Kidney epithelial cell (primary cell): ENCODE data around the gene CBS. TPM values are rescaled to one million over a fixed set of nuclear protein-coding genes. Genes with fewer than 3 reads are reported as not detected.
A peak's percentile ranks its signal among the peaks of the same experiment; 100 is the strongest.

Experiments used
- DNase-seq: peaks from one replicate; pipeline ENCODE4 v3.0.0-alpha.2; 2010; ENCODE audit warnings: low read depth
- H3K27me3 ChIP-seq: 2 replicates; pipeline ENCODE4 v1.6.0; 2011; ENCODE audit warnings: low read length; ENCODE audit not compliant: control insufficient read depth, insufficient read depth
- H3K36me3 ChIP-seq: 2 replicates; pipeline ENCODE4 v1.5.1; 2011; ENCODE audit warnings: low read length; ENCODE audit not compliant: control insufficient read depth, insufficient read depth
- H3K4me3 ChIP-seq: 2 replicates; pipeline ENCODE4 v1.5.1; 2011; ENCODE audit warnings: low read depth, mild to moderate bottlenecking, control low read depth, low read length
- CTCF ChIP-seq: IDR thresholded peaks from 2 replicates; pipeline ENCODE4 v1.5.1; 2011; ENCODE audit warnings: mild to moderate bottlenecking, moderate library complexity, low read length, control low read depth, inconsistent platforms; ENCODE audit not compliant: insufficient read depth, poor library complexity, severe bottlenecking
- total RNA-seq: library from RNA; depleted of rRNA; stranded (reverse); fragments of >200 nt; gene quantifications from 2 replicates; pipeline ENCODE4 v1.2.3, GENCODE V29; 2015

The CBS gene
- total RNA-seq, 1 donor from 2014 or later = 125 TPM

GRCh38 chr21:43031121-43031619 is 44.5 kb downstream of the CBS start:
- TF ChIP-seq CTCF = no peak
- Histone ChIP-seq H3K4me3 (no peak overlapping the region), H3K27me3 (no peaks in the 10 kb centered on the region), H3K36me3 (peaks cover 2% of the 10 kb centered on the region)
- DNase-seq = no peak

- DNase-seq = no peak
- no peak overlapping the region for H3K4me3 ChIP-seq
- H3K36me3 ChIP-seq = peaks cover 2% of the 10 kb centered on the region
- no peaks in the 10 kb centered on the region for H3K27me3 ChIP-seq
- TF ChIP-seq CTCF = no peak
Observed at GRCh38 chr21:43029785-43030184, 45.9 kb downstream of the CBS start.

- DNase-seq = no peak
- H3K27me3 ChIP-seq = no peaks in the 10 kb centered on the region
- no peak overlapping the region for H3K4me3 ChIP-seq
- peaks cover 2% of the 10 kb centered on the region for H3K36me3 ChIP-seq
- no peak for TF ChIP-seq CTCF
Observed at GRCh38 chr21:43027846-43028731, 47.5 kb downstream of the CBS start.

GRCh38 chr21:43025636-43026180 is 49.9 kb downstream of the CBS start:
- no peaks in the 10 kb centered on the region for H3K27me3 ChIP-seq
- H3K36me3 ChIP-seq = peaks cover 3% of the 10 kb centered on the region
- H3K4me3 ChIP-seq = no peak overlapping the region
- no peak for TF ChIP-seq CTCF
- peak; percentile 87 for DNase-seq

GRCh38 chr21:43024439-43025136 is 51.0 kb downstream of the CBS start:
- no peak for DNase-seq
- no peak overlapping the region for H3K4me3 ChIP-seq
- H3K36me3 ChIP-seq = peaks cover 3% of the 10 kb centered on the region
- no peaks in the 10 kb centered on the region for H3K27me3 ChIP-seq
- TF ChIP-seq CTCF = no peak
